GM18907 (cell line): ENCODE data around the gene CADM2.

Experiments
- ATAC-seq: cut with Tn5 transposase; IDR thresholded peaks from one replicate; pipeline ENCODE4 v1.9.1; 2021; ENCODE audit warnings: mild to moderate bottlenecking, moderate library complexity; ENCODE audit not compliant: unreplicated experiment

CADM2 gene

DNA sequence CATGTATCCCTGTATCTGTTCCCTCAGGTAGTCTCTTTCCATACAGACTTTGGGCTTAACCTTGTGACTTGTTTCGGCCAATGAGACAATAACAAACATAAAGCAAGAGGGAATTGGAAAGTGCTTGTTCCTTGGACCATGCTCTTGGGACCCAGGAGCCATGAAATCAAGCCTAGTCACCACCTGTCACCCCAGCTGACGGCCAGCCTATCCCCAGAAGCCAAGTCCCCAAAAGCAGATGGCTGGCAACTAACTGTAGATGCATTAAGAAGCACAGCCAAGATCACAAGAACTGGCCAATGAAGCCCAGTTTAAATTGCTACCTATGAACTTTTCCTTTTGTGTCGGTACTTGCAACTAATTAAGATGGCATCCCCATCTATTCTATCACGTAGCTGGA, 822.0 kb downstream of the CADM2 start:
- no peak for ATAC-seq

DNA sequence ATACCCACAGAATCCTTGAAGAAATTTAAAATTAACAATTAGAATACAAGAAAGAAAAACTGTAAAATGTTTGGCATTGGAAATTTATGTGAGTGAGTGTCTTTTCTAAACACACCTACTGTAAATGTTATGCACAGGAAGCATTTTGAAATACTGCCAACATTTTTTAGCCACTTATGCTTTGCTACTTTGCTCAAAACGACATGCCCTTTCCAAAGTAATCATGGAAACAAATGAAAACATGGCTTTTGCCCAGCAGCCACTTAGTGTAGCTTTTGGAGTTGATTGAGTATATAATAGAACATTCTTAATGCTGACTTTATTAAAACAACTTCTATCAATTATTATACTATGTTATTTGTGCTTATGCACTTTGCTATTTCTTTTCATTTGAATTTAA, 823.0 kb downstream of the CADM2 start:
- no peak for ATAC-seq

DNA sequence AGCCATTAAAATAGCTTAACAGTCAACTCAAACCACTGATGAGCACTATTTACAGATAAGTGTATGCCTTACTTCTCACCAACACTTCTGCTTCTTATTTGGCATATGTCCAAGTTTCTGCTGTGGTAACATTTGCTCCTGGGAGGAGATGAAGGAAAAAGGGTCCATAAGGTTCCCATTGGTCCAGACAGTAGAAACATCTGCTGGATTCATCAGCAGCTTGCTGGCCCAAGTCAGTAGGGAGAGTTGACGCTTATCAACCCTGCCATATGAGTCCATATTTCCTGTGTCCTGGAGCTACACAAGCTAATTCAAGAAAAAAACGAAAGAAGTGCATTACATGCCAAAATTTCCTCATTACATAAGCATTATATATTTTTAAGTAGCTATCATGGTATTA, 824.5 kb downstream of the CADM2 start:
- ATAC-seq, result no peak

DNA sequence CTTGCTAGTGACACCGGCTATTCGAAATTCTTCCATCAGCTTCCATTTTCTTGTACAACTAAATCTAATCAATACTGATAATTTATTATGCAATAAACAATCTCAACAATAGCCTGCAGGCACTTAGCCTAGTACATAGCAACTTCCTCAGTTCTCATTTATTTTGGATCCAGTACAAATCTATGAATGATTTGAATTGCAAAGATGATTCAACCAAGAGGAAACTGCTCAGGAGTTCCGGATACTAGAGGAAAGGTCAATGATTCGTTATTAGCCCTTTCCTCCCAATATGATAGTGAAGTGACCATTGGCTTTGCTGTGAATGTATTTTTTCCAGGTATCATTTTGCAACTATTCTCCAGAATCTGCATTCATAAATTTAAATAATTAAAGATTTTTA, 827.0 kb downstream of the CADM2 start:
- no peak for ATAC-seq

DNA sequence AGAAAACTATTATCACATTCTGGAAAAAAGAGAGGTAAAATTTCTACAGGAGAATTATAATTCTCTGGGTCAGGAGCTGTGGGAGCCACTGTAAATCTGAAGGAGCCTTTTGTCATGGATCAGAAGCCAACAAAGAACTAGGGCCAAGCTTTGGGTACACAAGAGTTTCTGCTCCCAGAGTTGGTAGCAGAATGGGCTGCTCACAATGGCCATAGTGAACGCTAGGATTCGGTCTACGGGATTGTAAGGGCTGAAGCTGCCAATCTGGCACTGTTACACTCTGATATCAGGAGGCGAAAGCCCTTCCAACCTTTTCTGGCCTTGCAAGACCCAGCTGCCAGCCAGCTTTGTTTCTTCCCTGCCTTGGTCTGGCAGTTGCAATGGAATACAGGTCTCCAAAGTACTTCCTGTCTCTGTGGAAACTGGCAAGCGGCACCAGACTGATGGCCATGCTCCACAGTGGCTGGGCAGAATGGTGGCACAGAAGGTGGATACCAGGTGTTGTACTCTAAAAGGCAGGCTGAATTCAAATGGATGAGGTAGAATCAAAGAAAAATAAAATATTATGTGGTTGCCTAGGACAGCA, 831.7 kb downstream of the CADM2 start:
- ATAC-seq, result no peak

DNA sequence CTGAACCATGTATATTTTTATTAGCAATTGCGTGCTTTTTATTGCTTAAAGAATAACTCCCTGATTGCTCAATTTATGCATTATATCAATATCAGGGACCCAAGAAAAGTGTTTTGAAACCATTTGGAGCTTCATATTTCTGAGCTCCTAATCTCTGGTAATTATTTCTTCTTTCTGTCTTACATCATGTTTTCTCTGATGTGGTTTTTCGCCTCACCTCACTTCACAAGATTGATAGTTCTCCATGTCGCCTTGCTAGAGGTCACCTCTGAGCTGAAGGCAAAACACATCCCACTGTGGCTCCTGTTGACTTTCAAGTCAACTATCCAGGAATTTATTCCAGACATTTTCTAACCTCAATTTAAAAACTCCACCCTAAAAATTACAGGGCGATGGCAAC, 837.4 kb downstream of the CADM2 start:
- no peak for ATAC-seq

DNA sequence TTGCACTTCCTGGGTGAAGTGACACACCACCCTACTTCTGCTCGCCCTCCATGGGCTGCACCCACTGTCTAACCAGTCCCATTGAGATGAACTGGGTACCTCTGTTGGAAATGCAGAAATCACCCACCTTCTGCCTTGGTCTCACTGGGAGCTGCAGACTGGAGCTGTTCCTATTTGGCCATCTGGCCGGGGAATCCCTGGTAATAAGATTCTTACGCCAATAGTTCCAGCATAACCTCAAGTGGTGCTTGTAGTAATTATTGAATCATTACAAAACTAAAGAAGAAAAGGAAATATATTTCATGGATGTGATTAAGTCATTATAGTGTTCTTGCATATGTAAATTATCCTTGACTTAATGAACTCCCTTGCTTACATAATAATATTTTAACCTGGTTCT, 841.9 kb downstream of the CADM2 start:
- ATAC-seq, result no peak

DNA sequence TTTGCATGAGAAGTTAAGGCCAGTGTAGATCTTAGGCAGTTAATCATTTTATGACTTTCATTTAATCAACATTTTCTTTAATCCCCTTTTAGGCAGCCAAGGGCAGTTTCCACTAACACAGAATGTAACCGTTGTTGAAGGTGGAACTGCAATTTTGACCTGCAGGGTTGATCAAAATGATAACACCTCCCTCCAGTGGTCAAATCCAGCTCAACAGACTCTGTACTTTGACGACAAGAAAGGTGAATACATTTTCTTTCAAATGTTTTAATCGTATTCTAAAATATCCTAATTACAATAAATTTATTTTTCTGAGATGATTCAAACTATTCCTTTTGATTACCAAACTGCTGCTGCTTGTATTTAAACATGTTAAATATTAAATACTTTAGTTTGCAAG, 843.2 kb downstream of the CADM2 start:
- no peak for ATAC-seq

DNA sequence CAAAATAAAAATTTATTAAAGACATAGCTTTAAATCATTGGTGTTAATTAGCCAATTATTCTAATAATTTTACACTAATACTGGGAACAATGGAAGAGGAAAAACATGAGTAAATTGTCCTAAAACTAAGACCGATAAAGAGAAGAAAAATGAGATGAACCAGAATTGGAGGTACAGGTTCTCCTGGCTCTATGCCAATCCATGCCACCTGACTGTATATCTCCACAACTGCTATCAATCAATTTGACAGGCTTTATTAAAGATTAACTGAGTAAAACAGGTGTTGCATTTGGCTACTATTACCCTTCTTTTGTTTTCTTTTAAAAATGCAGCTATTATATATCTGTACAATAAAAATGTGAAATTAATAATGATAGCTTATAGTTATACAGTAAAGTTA, 850.0 kb downstream of the CADM2 start:
- no peak for ATAC-seq

DNA sequence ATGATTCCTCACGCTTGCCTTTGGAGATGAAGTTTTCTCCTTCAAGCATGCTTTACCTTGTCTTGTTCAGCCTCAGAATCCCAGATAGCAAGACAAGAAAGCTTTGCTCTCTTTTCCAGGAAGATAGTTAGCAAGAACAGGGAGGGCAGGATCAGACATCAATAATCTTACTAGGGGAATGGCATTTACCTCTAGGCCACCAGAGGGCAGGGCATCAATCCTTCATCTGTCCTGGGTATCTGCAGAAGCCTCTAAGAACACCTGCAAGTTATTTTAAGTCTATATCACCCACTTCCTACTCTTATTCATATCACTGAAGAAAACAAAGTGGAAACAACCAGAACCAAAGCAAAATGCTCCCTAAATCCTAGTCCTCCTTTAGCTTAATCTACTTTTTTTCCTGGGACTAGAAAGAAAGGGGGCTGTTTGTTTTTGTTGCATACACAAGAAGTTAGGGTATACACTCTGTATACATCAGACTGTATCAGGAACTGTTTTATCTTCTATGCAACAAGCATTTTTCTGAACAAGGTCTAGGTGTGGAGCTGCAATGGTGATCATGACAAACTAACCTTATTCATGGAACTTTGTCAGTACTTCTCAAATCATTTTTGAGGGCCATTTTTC, 862.5 kb downstream of the CADM2 start:
- ATAC-seq, result no peak

DNA sequence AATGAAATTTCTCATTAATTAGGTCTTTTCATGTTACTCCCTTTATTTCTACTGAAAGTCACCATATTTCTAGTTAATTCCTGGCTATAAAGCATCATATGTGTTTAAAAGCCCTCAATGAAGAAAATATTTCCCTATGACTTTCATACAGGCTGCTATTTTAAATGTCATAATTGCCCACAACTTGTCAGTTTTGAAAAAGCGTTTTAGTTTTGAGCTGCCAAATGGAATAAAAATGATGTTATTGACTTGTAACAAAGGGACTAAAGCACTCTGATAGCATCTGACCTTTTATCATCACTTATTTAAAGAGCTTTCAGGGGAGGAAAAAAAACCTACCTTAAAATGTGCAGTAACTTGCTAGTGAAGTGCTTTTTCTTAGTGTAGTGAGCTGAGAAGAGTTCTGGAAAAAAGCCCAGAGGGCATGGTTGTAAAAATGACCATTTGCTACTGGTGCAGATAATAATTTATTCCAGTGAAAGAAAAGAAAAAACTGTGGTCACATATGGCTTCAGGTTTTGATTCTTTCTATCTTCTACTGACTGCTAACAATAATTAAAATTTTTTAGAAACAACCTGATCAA, 877.2 kb downstream of the CADM2 start:
- no peak for ATAC-seq

DNA sequence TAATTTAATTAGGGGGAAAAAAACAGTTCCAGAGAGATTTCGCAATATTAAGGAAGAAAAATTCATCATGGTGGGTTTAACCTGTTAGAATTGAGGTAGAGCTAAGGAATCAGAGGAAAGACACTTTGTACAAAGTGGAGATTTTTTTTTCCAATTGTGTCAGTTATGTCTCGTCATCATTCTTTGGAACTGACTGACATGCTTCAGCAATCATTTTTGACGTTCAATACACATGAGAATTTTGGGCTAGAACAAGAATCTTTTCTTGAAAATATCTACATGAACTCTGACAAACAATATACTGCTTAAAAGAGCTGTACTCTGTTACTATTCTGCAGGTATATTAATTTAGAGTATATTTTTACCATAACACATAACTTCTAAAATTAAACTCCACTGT, 878.6 kb downstream of the CADM2 start:
- no peak for ATAC-seq

DNA sequence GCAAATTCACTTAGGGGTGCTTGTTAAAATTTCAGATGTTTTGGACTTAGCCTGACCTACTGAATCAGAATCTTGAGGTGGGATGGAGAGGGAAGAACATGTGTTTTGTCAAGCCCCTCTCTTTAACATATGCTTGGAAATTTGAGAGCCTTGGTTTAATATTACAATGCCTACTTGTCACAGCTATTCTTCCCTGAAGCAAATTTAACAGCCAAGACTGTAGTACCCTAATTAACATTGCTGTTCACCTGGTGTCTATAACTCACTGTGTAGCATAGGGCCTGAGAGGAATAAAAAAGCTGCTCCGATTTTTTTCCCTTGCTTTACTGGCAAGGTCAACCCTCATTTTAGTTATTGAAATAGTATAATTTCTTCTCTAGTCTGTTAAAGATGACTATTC, 880.1 kb downstream of the CADM2 start:
- ATAC-seq, result no peak

DNA sequence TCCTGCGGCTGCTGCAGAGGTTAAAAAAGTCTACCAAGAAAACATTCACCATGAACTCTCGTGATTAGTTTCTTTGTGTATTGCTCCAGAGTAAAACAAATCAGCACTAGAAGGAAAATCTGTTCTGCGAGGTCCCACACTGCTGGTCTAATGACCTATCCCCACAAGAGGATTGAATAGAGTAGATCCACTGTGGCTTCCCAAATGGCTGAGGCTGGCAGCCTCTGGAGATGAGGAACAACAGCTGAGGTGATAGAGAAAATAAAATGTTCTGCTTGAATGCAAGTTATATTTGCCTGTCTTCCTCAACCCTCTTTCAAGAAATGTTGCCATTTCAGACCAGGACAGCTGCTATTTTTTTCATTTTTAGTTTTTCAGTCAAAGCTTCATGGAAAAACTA, 883.3 kb downstream of the CADM2 start:
- no peak for ATAC-seq

DNA sequence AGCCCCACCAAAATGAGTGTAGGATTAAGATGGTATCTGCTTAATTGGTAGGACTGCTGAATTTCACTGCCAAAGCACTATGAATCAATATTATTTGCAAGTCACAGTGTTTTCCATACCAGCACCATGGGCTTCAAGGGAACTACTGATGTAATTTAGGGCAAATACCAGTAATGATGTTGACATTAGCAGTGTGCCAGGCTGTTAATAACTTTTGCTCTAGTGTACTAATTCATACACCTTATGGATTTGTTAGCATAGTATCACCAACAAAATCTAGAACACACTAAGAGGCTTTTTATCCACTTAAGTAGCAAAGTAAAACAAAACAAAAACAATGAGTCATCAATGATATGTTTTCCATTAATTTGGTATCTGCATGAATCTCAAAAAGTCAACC, 888.2 kb downstream of the CADM2 start:
- ATAC-seq, result no peak

DNA sequence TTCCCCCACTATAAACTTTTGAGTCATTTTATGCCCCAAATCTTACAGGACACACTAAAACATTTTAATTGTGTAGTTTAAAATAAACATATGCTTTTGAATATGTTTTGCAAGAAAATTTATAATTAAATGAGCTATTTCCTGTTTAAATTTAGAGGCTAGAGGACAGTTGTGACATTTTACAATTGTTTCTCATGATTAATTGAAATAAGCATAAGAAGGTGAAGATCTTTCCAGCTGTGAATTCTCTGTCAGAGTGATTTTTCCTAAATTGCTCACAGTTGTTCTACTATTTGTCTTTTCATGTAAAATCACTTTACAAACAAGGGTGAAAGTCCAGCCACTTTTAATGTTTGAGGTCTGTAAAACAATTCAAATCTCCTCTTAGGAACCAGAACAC, 892.3 kb downstream of the CADM2 start:
- no peak for ATAC-seq

DNA sequence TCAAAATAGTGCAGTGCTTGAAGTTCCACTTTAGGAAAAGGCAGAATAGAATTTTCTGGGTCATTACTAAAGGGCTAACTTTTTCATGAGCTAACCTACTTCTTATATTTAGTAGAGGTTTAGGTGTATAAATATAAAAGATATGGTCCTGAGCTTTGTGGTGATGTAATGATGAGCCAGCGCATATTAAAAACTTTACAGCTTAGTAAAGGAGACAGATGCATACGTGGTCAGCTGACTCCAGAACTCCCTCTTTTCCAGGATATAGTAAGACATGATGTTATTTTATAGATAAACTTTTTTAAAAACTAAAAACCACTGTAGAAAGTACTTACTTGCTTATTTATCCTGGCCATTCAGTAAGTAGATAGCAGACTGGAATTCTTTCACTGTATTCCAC, 895.0 kb downstream of the CADM2 start:
- no peak for ATAC-seq

DNA sequence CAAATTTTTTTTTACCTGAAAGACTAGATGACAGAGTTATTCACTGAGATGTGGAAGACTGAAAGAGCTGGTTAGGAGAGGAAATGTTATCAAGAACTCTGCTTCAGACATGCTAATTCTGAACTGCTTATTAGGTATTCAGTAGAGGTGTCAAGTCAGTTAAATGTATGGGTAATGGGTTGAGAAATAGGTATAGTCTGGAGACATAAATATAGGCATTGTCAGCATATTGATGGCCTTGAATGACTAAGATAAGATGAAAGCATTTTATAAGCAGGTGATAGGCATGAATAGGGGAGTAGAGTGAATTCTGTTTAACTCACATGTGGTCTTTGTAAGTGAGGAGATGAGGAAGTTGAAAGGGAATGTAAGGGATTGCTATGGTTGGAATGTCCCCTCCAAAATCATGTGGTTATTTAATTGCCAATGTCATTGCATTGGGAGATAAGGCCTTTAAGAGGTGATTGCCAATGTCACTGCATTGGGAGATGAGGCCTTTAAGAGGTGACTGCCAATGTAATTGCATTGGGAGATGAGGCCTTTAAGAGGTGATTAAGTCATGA, 904.2 kb downstream of the CADM2 start:
- no peak for ATAC-seq

DNA sequence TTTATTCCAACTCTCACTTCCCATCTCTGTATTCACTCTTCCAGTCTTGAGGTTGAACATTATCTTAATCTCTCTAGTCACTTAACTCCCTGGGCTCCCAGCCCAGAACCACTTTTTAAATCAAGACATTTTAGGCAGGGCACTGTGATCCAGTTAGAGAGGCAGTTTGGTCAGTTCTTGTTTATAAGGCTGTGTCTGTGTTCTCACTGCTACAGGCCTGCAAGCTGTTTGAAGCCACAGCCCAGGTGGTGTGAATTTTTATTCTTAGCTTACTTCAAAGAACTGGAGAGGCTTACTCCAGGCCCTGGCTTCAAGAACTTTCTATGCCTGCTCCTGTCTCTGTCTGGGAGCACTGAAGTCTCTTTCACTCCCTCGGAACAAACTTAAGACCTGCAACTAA, 906.1 kb downstream of the CADM2 start:
- no peak for ATAC-seq

DNA sequence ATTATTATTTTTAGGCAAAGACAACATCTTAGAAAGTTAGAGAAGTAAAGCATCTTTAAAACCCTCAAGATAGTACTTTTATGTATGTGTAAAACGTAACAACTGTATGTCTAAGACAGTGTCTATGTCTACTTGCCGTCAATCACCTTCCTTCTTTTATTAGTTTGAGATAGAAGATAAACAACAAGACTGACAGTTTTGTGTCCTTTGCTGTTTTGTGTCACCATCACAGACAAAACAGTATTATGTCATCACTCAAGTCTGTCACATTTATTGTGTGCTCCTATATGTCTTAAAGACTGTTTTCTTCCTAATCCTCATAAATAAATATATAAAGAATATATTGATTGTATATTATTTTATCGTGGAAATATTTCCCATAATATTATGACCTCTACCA, 908.3 kb downstream of the CADM2 start:
- no peak for ATAC-seq

DNA sequence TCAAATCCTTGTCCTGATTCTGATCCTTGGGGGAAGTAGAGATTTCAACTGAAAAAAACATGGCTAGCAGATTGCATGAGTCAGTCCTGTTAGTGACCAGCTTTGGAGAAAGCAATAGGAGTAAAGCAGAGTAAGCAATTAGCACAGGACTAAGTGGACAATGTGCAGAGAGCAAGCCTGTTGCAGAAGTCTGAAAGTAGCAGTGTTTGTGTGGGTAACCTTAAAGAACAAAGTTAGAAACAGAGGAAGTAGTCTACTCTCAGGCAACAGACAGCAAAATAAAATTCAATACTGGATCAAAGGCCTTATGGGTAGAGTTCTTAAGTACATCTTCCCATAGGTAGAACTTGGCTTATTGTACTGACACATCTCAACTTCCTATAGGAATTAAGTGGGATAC, 916.8 kb downstream of the CADM2 start:
- ATAC-seq, result no peak

DNA sequence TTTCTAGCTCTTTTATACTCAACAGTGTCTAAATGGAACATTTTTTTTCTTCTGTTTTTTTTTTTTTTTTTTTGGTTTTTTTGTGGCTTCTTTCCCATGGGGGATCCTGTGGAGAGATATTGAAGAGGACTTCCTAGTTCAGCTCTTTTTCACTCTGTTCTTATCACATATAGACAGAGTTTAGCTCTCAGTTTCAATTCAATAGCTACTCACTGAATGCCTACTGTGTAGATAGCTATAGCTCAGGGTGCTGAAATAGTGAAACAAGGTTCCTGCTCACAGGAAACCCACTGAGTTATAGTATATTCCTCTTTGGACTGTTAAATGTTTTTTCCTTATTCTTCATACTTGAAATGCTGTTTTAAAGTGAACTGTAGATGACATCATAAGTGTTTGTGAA, 918.8 kb downstream of the CADM2 start:
- no peak for ATAC-seq
